Measurements from ENCODE around the gene EGR1. TPM values are rescaled to one million over a fixed set of nuclear protein-coding genes. Genes with fewer than 3 reads are reported as not detected.

Gene EGR1
- polyA plus RNA-seq, 1 of the 3 experiments (the other 2 are of a cell fraction), result 48.0 TPM

DNA sequence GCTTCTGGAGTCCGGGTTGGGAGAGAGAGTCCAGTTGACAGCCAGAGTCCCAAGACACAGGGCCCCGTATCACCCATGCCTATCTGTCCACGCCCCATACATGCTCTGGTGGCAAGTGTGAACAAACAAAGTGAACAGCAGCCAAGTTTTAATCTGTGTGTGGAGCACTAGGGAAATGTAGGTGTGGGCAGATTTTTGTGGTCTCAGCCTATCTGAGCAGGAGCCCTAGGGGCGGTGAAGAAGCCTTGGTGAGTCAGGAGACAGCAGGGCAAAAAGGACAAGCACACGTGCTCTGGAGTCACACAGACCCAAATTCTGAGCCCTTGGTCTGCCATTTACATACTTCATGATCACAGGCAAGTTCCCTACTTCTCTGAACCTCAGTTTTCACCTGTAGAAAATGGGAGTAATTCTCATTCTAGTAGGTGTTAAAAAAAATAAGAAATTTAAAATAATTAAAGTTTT lies 23.2 kb downstream of the EGR1 start (continued):
- TF ChIP-seq, protein P1, sequence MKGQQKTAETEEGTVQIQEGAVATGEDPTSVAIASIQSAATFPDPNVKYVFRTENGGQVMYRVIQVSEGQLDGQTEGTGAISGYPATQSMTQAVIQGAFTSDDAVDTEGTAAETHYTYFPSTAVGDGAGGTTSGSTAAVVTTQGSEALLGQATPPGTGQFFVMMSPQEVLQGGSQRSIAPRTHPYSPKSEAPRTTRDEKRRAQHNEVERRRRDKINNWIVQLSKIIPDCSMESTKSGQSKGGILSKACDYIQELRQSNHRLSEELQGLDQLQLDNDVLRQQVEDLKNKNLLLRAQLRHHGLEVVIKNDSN (IDR thresholded peaks at IDR 0.05; ENCODE audit: borderline replicate concordance, low read depth), result no peak
- TF ChIP-seq ELF1 (IDR thresholded peaks at IDR 0.05) (no peak), POLR2AphosphoS5 (IDR thresholded peaks at IDR 0.05; ENCODE audit: low read depth, low read length) (no peak), JUND (IDR thresholded peaks at IDR 0.05) (no peak), GATA2 (CRISPR knock-in tag; IDR thresholded peaks at IDR 0.05) (no peak), RFX5 (IDR thresholded peaks at IDR 0.05; ENCODE audit: low read length) (no peak), RCOR1 (IDR thresholded peaks at IDR 0.05; ENCODE audit: low read length) (no peak), NRF1 (IDR thresholded peaks at IDR 0.05; ENCODE audit: low read depth, low read length) (no peak)
- TF ChIP-seq, protein P2, sequence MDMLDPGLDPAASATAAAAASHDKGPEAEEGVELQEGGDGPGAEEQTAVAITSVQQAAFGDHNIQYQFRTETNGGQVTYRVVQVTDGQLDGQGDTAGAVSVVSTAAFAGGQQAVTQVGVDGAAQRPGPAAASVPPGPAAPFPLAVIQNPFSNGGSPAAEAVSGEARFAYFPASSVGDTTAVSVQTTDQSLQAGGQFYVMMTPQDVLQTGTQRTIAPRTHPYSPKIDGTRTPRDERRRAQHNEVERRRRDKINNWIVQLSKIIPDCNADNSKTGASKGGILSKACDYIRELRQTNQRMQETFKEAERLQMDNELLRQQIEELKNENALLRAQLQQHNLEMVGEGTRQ (IDR thresholded peaks at IDR 0.05; ENCODE audit: borderline replicate concordance, low read depth, low read length), result no peak
- TF ChIP-seq, protein P3, sequence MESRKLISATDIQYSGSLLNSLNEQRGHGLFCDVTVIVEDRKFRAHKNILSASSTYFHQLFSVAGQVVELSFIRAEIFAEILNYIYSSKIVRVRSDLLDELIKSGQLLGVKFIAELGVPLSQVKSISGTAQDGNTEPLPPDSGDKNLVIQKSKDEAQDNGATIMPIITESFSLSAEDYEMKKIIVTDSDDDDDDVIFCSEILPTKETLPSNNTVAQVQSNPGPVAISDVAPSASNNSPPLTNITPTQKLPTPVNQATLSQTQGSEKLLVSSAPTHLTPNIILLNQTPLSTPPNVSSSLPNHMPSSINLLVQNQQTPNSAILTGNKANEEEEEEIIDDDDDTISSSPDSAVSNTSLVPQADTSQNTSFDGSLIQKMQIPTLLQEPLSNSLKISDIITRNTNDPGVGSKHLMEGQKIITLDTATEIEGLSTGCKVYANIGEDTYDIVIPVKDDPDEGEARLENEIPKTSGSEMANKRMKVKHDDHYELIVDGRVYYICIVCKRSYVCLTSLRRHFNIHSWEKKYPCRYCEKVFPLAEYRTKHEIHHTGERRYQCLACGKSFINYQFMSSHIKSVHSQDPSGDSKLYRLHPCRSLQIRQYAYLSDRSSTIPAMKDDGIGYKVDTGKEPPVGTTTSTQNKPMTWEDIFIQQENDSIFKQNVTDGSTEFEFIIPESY (IDR thresholded peaks at IDR 0.05; ENCODE audit: borderline replicate concordance, low read depth), result no peak
- TF ChIP-seq, protein P4, sequence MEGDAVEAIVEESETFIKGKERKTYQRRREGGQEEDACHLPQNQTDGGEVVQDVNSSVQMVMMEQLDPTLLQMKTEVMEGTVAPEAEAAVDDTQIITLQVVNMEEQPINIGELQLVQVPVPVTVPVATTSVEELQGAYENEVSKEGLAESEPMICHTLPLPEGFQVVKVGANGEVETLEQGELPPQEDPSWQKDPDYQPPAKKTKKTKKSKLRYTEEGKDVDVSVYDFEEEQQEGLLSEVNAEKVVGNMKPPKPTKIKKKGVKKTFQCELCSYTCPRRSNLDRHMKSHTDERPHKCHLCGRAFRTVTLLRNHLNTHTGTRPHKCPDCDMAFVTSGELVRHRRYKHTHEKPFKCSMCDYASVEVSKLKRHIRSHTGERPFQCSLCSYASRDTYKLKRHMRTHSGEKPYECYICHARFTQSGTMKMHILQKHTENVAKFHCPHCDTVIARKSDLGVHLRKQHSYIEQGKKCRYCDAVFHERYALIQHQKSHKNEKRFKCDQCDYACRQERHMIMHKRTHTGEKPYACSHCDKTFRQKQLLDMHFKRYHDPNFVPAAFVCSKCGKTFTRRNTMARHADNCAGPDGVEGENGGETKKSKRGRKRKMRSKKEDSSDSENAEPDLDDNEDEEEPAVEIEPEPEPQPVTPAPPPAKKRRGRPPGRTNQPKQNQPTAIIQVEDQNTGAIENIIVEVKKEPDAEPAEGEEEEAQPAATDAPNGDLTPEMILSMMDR (IDR thresholded peaks at IDR 0.05), result no peak

DNA sequence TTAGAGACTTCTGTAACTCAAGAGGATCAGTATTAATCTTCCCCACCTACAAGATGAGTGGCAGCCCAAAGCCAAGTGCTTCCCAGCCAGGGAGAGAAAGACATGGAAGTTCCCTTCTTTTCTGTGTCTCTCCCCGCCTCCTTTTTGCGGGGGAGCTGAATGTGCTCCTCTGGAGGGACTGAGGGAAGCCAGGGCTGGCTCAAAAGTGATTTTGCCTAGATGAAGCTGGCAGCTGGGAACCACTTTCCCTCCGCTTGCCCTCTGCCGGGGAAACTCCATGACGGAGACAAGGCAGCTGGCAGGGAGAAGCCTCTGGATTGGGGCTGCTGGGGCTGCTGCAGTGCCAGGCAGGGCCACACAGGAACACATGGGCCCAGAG lies 24.4 kb downstream of the EGR1 start:
- Histone ChIP-seq H3K27ac (ENCODE audit: low read depth in 2 of 2, low read length in 1 of 2) (no peak overlapping the region), H2AFZ (ENCODE audit: low read depth) (no peak overlapping the region), H3K4me3 (ENCODE audit: low read depth in 2 of 2, low read length in 1 of 2) (no peak overlapping the region), H3K9me2 (no peaks in the 10 kb centered on the region), H3K9me3 (no peaks in the 10 kb centered on the region), H3K79me2 (ENCODE audit: insufficient read depth) (no peaks in the 10 kb centered on the region), H3K4me1 (ENCODE audit: control insufficient read depth in 1 of 2, insufficient read depth in 2 of 2, low read depth in 1 of 2, low read length in 1 of 2) (peaks cover 6 to 37% of the 10 kb centered on the region in 2 experiments; a peak in 2 of 4 replicates), H3K27me3 (ENCODE audit: insufficient read depth) (no peaks in the 10 kb centered on the region), H3F3A (replicated peaks; ENCODE audit: insufficient read depth) (peaks cover 5% of the 10 kb centered on the region), H3K9ac (no peak overlapping the region), H4K20me1 (ENCODE audit: insufficient read depth) (no peaks in the 10 kb centered on the region), H3K36me3 (replicated peaks in 1 of 2; ENCODE audit: control insufficient read depth in 1 of 2, insufficient read depth in 2 of 2, low read length in 1 of 2) (no peaks in the 10 kb centered on the region), H3K4me2 (no peak overlapping the region)
- DNase-seq, result no peak
- CTCF ChIA-PET, result interaction anchor here (1.0 to 1.5 kb wide), 6 partner anchors 14 to 40 kb away, joined by 3 to 6 read pairs (median 4); no protein-coding TSS in a partner anchor
- POLR2A ChIA-PET, result interaction anchor here (1.7 kb wide), 1 partner anchor 24 kb away, joined by 9 read pairs; the partner anchor contains the start of gene EGR1
- 87% methylated on average over 5 of the region's 5 CpGs for WGBS (ENCODE audit: low lambda C conversion rate)
- TF ChIP-seq NRF1 (IDR thresholded peaks at IDR 0.05; ENCODE audit: low read depth, low read length), result no peak
- TF ChIP-seq RFX5 (IDR thresholded peaks at IDR 0.05; ENCODE audit: low read length), result no peak
- TF ChIP-seq, protein P5, sequence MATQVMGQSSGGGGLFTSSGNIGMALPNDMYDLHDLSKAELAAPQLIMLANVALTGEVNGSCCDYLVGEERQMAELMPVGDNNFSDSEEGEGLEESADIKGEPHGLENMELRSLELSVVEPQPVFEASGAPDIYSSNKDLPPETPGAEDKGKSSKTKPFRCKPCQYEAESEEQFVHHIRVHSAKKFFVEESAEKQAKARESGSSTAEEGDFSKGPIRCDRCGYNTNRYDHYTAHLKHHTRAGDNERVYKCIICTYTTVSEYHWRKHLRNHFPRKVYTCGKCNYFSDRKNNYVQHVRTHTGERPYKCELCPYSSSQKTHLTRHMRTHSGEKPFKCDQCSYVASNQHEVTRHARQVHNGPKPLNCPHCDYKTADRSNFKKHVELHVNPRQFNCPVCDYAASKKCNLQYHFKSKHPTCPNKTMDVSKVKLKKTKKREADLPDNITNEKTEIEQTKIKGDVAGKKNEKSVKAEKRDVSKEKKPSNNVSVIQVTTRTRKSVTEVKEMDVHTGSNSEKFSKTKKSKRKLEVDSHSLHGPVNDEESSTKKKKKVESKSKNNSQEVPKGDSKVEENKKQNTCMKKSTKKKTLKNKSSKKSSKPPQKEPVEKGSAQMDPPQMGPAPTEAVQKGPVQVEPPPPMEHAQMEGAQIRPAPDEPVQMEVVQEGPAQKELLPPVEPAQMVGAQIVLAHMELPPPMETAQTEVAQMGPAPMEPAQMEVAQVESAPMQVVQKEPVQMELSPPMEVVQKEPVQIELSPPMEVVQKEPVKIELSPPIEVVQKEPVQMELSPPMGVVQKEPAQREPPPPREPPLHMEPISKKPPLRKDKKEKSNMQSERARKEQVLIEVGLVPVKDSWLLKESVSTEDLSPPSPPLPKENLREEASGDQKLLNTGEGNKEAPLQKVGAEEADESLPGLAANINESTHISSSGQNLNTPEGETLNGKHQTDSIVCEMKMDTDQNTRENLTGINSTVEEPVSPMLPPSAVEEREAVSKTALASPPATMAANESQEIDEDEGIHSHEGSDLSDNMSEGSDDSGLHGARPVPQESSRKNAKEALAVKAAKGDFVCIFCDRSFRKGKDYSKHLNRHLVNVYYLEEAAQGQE (IDR thresholded peaks at IDR 0.05; ENCODE audit: low read depth, low read length), result no peak
- TF ChIP-seq, protein P4 (IDR thresholded peaks at IDR 0.05), result no peak
- no peak for TF ChIP-seq ELF1 (IDR thresholded peaks at IDR 0.05)
- TF ChIP-seq, protein P6, sequence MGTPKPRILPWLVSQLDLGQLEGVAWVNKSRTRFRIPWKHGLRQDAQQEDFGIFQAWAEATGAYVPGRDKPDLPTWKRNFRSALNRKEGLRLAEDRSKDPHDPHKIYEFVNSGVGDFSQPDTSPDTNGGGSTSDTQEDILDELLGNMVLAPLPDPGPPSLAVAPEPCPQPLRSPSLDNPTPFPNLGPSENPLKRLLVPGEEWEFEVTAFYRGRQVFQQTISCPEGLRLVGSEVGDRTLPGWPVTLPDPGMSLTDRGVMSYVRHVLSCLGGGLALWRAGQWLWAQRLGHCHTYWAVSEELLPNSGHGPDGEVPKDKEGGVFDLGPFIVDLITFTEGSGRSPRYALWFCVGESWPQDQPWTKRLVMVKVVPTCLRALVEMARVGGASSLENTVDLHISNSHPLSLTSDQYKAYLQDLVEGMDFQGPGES (IDR thresholded peaks at IDR 0.05; ENCODE audit: low read depth, low read length), result no peak
- no peak for TF ChIP-seq YY1 (IDR thresholded peaks at IDR 0.05; ENCODE audit: low read depth)
- no peak for TF ChIP-seq MXI1 (IDR thresholded peaks at IDR 0.05; ENCODE audit: low read depth, low read length)
- TF ChIP-seq, protein P1 (IDR thresholded peaks at IDR 0.05; ENCODE audit: borderline replicate concordance, low read depth), result no peak
